Endothelial cell of umbilical vein (primary cell): ENCODE results near the gene DENND4A. TPM values are rescaled to one million over a fixed set of nuclear protein-coding genes. Genes with fewer than 3 reads are reported as not detected.
"Not testable (repeated sequence)": the region's sequence is repeated elsewhere in the genome, so short reads cannot be mapped to it uniquely, and the experiment has no call there.

ENCODE experiments used
- BruUV-seq: library from RNA; stranded (reverse); fragments of 400-500 nt; replicated peaks from 2 replicates; lab custom pipeline; 2021; lab: Mats Ljungman, UMichigan
- CTCF ChIA-PET: fragments of 300-600, 350-600 bp; sonication (Branson Sonifier 250); formaldehyde crosslinking; loops from one replicate; lab custom pipeline; 2021; ENCODE audit warnings: antibody characterized with exemption, inconsistent platforms; lab: Charles Lee
- POLR2A ChIA-PET: fragments of 300-600, 350-600 bp; sonication (Branson Sonifier 250); formaldehyde crosslinking; loops from one replicate; lab custom pipeline; 2021; ENCODE audit warnings: antibody characterized with exemption, inconsistent platforms; lab: Charles Lee
- DNase-seq: peaks from one replicate; pipeline ENCODE4 v3.0.0-alpha.2; 2011; ENCODE audit warnings: low read depth, low spot score
- FAIRE-seq: peaks from 2 replicates; lab custom pipeline; 2011; peaks lifted over from hg19 to GRCh38; lab: Jason Lieb, UNC
- H2AFZ ChIP-seq: 2 replicates; pipeline ENCODE4 v1.6.0; 2012; ENCODE audit warnings: low read depth, low read length, control low read depth, inconsistent platforms
- H3K27ac ChIP-seq: 2 replicates; pipeline ENCODE4 v1.5.1; 2011; ENCODE audit warnings: low read depth, mild to moderate bottlenecking, control low read depth, low read length, moderate library complexity; ENCODE audit not compliant: insufficient read depth
- H3K27me3 ChIP-seq, 2 experiments: 2 replicates each; pipeline versions ENCODE4 v1.6.0 to v1.6.1; 2011; ENCODE audit warnings: low read length in 2 of 2, mixed read lengths in 1 of 2; ENCODE audit not compliant: control insufficient read depth in 2 of 2, insufficient read depth in 2 of 2
- H3K36me3 ChIP-seq, 2 experiments: 2 replicates in 1 of 2; 3 replicates in 1 of 2; pipeline ENCODE4 v1.5.1; 2011; ENCODE audit warnings: low read length in 2 of 2, mild to moderate bottlenecking in 1 of 2, moderate library complexity in 1 of 2; ENCODE audit not compliant: control insufficient read depth in 2 of 2, insufficient read depth in 2 of 2; ENCODE audit errors: extremely low read depth in 1 of 2
- H3K4me1 ChIP-seq: 3 replicates; pipeline ENCODE4 v1.5.1; 2011; ENCODE audit warnings: mild to moderate bottlenecking, low read length; ENCODE audit not compliant: control insufficient read depth, insufficient read depth; ENCODE audit errors: extremely low read depth
- H3K4me2 ChIP-seq: 2 replicates; pipeline ENCODE4 v1.6.1; 2011; ENCODE audit warnings: low read length, control low read depth, mixed read lengths; ENCODE audit not compliant: insufficient read depth
- H3K4me3 ChIP-seq, 3 experiments: fragments of 200-600 bp in 1 of 3; sonication (generic), shearing (Covaris generic) in 1 of 3; replicated peaks in 1 of 3; 2 replicates each; pipeline ENCODE4 v1.5.1; 2011 to 2016; ENCODE audit warnings: control low read depth in 3 of 3, low read length in 3 of 3, mild to moderate bottlenecking in 2 of 3, inconsistent platforms in 1 of 3, low read depth in 1 of 3, moderate library complexity in 1 of 3; ENCODE audit not compliant: insufficient read depth in 1 of 3
- H3K79me2 ChIP-seq: 2 replicates; pipeline ENCODE4 v1.6.0; 2012; ENCODE audit warnings: low read length, inconsistent platforms; ENCODE audit not compliant: control insufficient read depth, insufficient read depth
- H3K9ac ChIP-seq: replicated peaks from 2 replicates; pipeline ENCODE3; 2011; ENCODE audit warnings: low read length, control low read depth; ENCODE audit not compliant: insufficient read depth; ENCODE audit errors: extremely low read depth
- H3K9me1 ChIP-seq: replicated peaks from 3 replicates; pipeline ENCODE4 v1.6.0; 2011; ENCODE audit warnings: mild to moderate bottlenecking, low read length; ENCODE audit not compliant: control insufficient read depth, insufficient read depth; ENCODE audit errors: extremely low read depth
- H3K9me3 ChIP-seq: replicated peaks from 2 replicates; pipeline ENCODE4 v1.5.1; 2012; ENCODE audit warnings: low read length, inconsistent platforms; ENCODE audit not compliant: control insufficient read depth, insufficient read depth
- H4K20me1 ChIP-seq: replicated peaks from 2 replicates; pipeline ENCODE3; 2011; ENCODE audit warnings: mild to moderate bottlenecking, low read length; ENCODE audit not compliant: control insufficient read depth, insufficient read depth; ENCODE audit errors: extremely low read depth
- CTCF ChIP-seq, 2 donors: IDR thresholded peaks; 1 replicate in 1 of 2; 2 replicates in 1 of 2; pipeline ENCODE4 v1.5.1; 2011; ENCODE audit warnings: low read length in 2 of 2, mild to moderate bottlenecking in 2 of 2, moderate library complexity in 2 of 2, control low read depth in 1 of 2, inconsistent platforms in 1 of 2, low read depth in 1 of 2; ENCODE audit not compliant: insufficient read depth in 1 of 2; ENCODE audit errors: extremely low read depth in 1 of 2
- EZH2 ChIP-seq: IDR thresholded peaks from 2 replicates; pipeline ENCODE4 v1.6.1; 2012; ENCODE audit warnings: borderline replicate concordance, low read depth, mild to moderate bottlenecking, moderate library complexity, low read length, inconsistent platforms; ENCODE audit not compliant: severe bottlenecking
- FOS ChIP-seq: IDR thresholded peaks from 2 replicates; pipeline ENCODE4 v1.6.1; 2011; ENCODE audit warnings: mild to moderate bottlenecking, low read length, moderate library complexity, borderline replicate concordance; ENCODE audit not compliant: insufficient read depth
- JUN ChIP-seq: IDR thresholded peaks from 2 replicates; pipeline ENCODE4 v1.6.1; 2011; ENCODE audit warnings: borderline replicate concordance, low read depth; ENCODE audit not compliant: insufficient read length, insufficient read depth
- dilution Hi-C: fragments of 300-500 bp; cut with MboI; formaldehyde crosslinking; loops from one replicate; pipeline ENCODE4 v1.15.0; 2019; ENCODE audit warnings: low sequenced_read_pairs; ENCODE audit not compliant: extremely low pct_ligation_motif_present
- intact Hi-C: fragments of 100-400 bp; cut with micrococcal nuclease; formaldehyde crosslinking; loops from one replicate; pipeline ENCODE4 v1.10.0; 2022
- polyA plus RNA-seq, 4 experiments: library from polyadenylated mRNA; depleted of rRNA in 3 of 4; stranded (reverse) in 3 of 4; unstranded in 1 of 4; fragments of >200 nt; gene quantifications; 2 replicates each; pipeline versions ENCODE4 v1.2.1 to v1.2.3, GENCODE V29; 2011 to 2012; ENCODE audit warnings: missing spikeins in 1 of 4
- total RNA-seq: library from RNA; stranded (reverse); gene quantifications from 2 replicates; pipeline ENCODE4 v1.2.3, GENCODE V29; 2021

Gene DENND4A
- total and polyA plus RNA-seq, 2 donors (not counting 3 experiments of a cell fraction or from before 2014, with no cell fraction given) = 5.7 to 22.2 TPM

GRCh38 chr15:65812467-65812866 is 20.4 kb upstream of the DENND4A start:
- dilution Hi-C loops = no loop called here
- H3K79me2 ChIP-seq = no peaks in the 10 kb centered on the region
- intact Hi-C loops = no loop called here
- DNase-seq (no peak), FAIRE-seq (no peak)
- H3K9ac ChIP-seq = no peak overlapping the region
- H3K4me1 ChIP-seq = no peaks in the 10 kb centered on the region
- H3K4me2 ChIP-seq = no peak overlapping the region
- no peaks in the 10 kb centered on the region for H3K9me3 ChIP-seq
- BruUV-seq = no TSS peak
- POLR2A ChIA-PET = no interaction called here
- CTCF ChIA-PET = no interaction called here
- H3K27me3 ChIP-seq = no peaks in the 10 kb centered on the region
- H3K36me3 ChIP-seq = no peaks in the 10 kb centered on the region
- no peaks in the 10 kb centered on the region for H3K9me1 ChIP-seq
- no peak overlapping the region for H2AFZ ChIP-seq
- H3K4me3 ChIP-seq = no peak overlapping the region
- TF ChIP-seq CTCF (IDR thresholded peaks at IDR 0.05; ENCODE audit: extremely low read depth in 1 of 2, insufficient read depth in 1 of 2, low read depth in 1 of 2, low read length in 2 of 2) = no peak
- H3K27ac ChIP-seq = no peak overlapping the region
- H4K20me1 ChIP-seq = no peaks in the 10 kb centered on the region

GRCh38 chr15:65811835-65812234 is 19.7 kb upstream of the DENND4A start:
- Histone ChIP-seq H3K36me3 (no peaks in the 10 kb centered on the region), H3K27me3 (no peaks in the 10 kb centered on the region), H3K4me1 (no peaks in the 10 kb centered on the region), H3K79me2 (no peaks in the 10 kb centered on the region), H4K20me1 (no peaks in the 10 kb centered on the region), H3K9ac (no peak overlapping the region), H2AFZ (no peak overlapping the region), H3K4me3 (no peak overlapping the region), H3K9me3 (no peaks in the 10 kb centered on the region), H3K4me2 (no peak overlapping the region), H3K9me1 (no peaks in the 10 kb centered on the region), H3K27ac (no peak overlapping the region)
- intact Hi-C loops = no loop called here
- no peak for TF ChIP-seq JUN
- TF ChIP-seq FOS = no peak
- TF ChIP-seq EZH2 = no peak
- BruUV-seq = no TSS peak
- dilution Hi-C loops = no loop called here
- FAIRE-seq (no peak), DNase-seq (no peak)
- ChIA-PET CTCF (interaction anchor here (1.2 kb wide), 1 partner anchor 9 kb away, joined by 3 read pairs; no protein-coding TSS in a partner anchor), POLR2A (no interaction called here)

- ChIA-PET POLR2A (interaction anchor here (0.7 kb wide), 1 partner anchor 19 kb away, joined by 3 read pairs; the partner anchor contains the start of gene DENND4A), CTCF (interaction anchor here (1.2 kb wide), 1 partner anchor 9 kb away, joined by 3 read pairs; no protein-coding TSS in a partner anchor)
- dilution Hi-C loops, H3K9me3 ChIP-seq, FAIRE-seq, H3K4me2 ChIP-seq, H3K4me1 ChIP-seq, intact Hi-C loops, H3K79me2 ChIP-seq, BruUV-seq, H3K36me3 ChIP-seq, H2AFZ ChIP-seq, H3K9me1 ChIP-seq, H3K27me3 ChIP-seq, DNase-seq, H3K9ac ChIP-seq, H3K27ac ChIP-seq, H4K20me1 ChIP-seq, H3K4me3 ChIP-seq: not testable (repeated sequence)
Observed at GRCh38 chr15:65811011-65811733, 19.1 kb upstream of the DENND4A start.
